ENCODE measurements around the gene CNNM1. TPM values are rescaled to one million over a fixed set of nuclear protein-coding genes. Genes with fewer than 3 reads are reported as not detected.

The CNNM1 gene
- total RNA-seq, 4 donors from 2014 or later, result 0.40 to 2.5 (median 0.87) TPM

- no peaks in the 10 kb centered on the region for H3K36me3 ChIP-seq
- H3K4me1 ChIP-seq, result no peaks in the 10 kb centered on the region
- TF ChIP-seq CTCF (IDR thresholded peaks at IDR 0.05), result no peak
- TF ChIP-seq POLR2A (IDR thresholded peaks at IDR 0.05), result no peak
- DNase-seq, result no peak
- no peaks in the 10 kb centered on the region for H3K27me3 ChIP-seq
- H3K4me3 ChIP-seq, result no peak overlapping the region
- no peak overlapping the region for H3K27ac ChIP-seq
- H3K9me3 ChIP-seq, result no peaks in the 10 kb centered on the region
Observed at GRCh38 chr10:99365736-99366135, 36.6 kb downstream of the CNNM1 start.

- Histone ChIP-seq H3K27ac (no peak overlapping the region), H3K9me3 (no peaks in the 10 kb centered on the region), H3K27me3 (no peaks in the 10 kb centered on the region), H3K4me3 (no peak overlapping the region), H3K4me1 (no peaks in the 10 kb centered on the region), H3K36me3 (no peaks in the 10 kb centered on the region)
- no peak for DNase-seq
- no peak for TF ChIP-seq CTCF (IDR thresholded peaks at IDR 0.05)
- TF ChIP-seq POLR2A (IDR thresholded peaks at IDR 0.05), result no peak
Observed at GRCh38 chr10:99366666-99367065, 37.5 kb downstream of the CNNM1 start.

DNA sequence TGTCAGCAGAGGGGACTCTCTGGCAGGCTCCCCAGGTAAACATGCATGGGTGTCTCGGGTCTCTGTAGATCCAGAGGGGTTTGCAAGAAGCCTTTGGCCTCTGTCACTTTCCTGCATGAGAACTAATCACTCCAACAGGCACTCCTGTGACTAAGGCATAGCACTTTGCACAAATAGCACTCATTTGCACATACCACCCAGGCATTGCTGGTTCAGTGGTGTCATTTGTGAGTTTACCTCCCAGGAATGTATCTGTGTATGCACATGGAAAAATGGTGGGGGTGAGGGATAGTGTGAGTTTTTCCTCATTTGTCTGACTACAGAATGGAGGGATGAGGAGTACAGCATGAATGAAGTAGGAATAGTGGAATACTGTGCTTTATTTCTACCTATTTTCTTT lies 39.5 kb downstream of the CNNM1 start:
- Histone ChIP-seq H3K27me3 (no peaks in the 10 kb centered on the region), H3K4me3 (no peak overlapping the region), H3K27ac (no peak overlapping the region), H3K36me3 (no peaks in the 10 kb centered on the region), H3K4me1 (no peaks in the 10 kb centered on the region), H3K9me3 (no peaks in the 10 kb centered on the region)
- TF ChIP-seq POLR2A (IDR thresholded peaks at IDR 0.05), result no peak
- no peak for TF ChIP-seq CTCF (IDR thresholded peaks at IDR 0.05)
- DNase-seq, result no peak

DNA sequence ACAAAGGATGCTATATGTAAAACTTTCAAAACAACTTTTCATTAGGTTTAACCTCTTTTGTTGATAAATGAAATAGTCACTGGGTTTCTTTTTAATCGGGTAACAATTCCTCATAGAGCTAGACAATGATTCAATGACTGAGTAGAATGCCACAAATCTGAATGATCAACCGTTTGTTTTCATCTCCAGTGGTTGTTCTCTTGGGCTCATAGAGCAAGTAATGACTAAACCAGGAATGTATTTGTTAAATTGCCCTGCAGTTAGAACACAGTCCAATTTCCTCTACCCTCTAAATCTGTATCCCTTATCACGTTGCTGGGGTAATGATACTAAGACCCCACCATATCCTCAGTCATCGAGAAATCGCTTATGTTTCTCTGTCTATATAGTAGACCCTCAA lies 40.0 kb downstream of the CNNM1 start:
- H3K9me3 ChIP-seq, result no peaks in the 10 kb centered on the region
- no peak for TF ChIP-seq CTCF (IDR thresholded peaks at IDR 0.05)
- TF ChIP-seq POLR2A (IDR thresholded peaks at IDR 0.05), result no peak
- no peaks in the 10 kb centered on the region for H3K4me1 ChIP-seq
- H3K4me3 ChIP-seq, result no peak overlapping the region
- no peak overlapping the region for H3K27ac ChIP-seq
- H3K27me3 ChIP-seq, result no peaks in the 10 kb centered on the region
- no peak for DNase-seq
- H3K36me3 ChIP-seq, result no peaks in the 10 kb centered on the region

GRCh38 chr10:99369551-99369950 lies 40.4 kb downstream of the CNNM1 start:
- no peaks in the 10 kb centered on the region for H3K4me1 ChIP-seq
- no peak for DNase-seq
- TF ChIP-seq POLR2A (IDR thresholded peaks at IDR 0.05) (no peak), CTCF (IDR thresholded peaks at IDR 0.05) (no peak)
- no peaks in the 10 kb centered on the region for H3K9me3 ChIP-seq
- no peak overlapping the region for H3K4me3 ChIP-seq
- H3K27me3 ChIP-seq, result no peaks in the 10 kb centered on the region
- H3K27ac ChIP-seq, result no peak overlapping the region
- no peaks in the 10 kb centered on the region for H3K36me3 ChIP-seq

GRCh38 chr10:99370993-99371392 lies 41.8 kb downstream of the CNNM1 start:
- H3K4me3 ChIP-seq, result no peak overlapping the region
- DNase-seq, result no peak
- H3K9me3 ChIP-seq, result no peaks in the 10 kb centered on the region
- H3K36me3 ChIP-seq, result no peaks in the 10 kb centered on the region
- no peak overlapping the region for H3K27ac ChIP-seq
- peak in 4 of 6 experiments; percentile 17 to 43 (median 32) for TF ChIP-seq CTCF (IDR thresholded peaks at IDR 0.05)
- no peak for TF ChIP-seq POLR2A (IDR thresholded peaks at IDR 0.05)
- no peaks in the 10 kb centered on the region for H3K27me3 ChIP-seq
- H3K4me1 ChIP-seq, result no peaks in the 10 kb centered on the region
